GM19193 (cell line): ENCODE measurements around the gene C12orf76.

ENCODE experiments used
- POLR2A ChIP-seq: IDR thresholded peaks from 4 replicates; pipeline ENCODE4 v1.6.1; 2011; ENCODE audit not compliant: insufficient read depth, insufficient read length; ENCODE audit errors: extremely low read depth

C12orf76 gene, protein sequence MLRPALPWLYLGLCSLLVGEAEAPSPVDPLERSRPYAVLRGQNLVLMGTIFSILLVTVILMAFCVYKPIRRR

DNA sequence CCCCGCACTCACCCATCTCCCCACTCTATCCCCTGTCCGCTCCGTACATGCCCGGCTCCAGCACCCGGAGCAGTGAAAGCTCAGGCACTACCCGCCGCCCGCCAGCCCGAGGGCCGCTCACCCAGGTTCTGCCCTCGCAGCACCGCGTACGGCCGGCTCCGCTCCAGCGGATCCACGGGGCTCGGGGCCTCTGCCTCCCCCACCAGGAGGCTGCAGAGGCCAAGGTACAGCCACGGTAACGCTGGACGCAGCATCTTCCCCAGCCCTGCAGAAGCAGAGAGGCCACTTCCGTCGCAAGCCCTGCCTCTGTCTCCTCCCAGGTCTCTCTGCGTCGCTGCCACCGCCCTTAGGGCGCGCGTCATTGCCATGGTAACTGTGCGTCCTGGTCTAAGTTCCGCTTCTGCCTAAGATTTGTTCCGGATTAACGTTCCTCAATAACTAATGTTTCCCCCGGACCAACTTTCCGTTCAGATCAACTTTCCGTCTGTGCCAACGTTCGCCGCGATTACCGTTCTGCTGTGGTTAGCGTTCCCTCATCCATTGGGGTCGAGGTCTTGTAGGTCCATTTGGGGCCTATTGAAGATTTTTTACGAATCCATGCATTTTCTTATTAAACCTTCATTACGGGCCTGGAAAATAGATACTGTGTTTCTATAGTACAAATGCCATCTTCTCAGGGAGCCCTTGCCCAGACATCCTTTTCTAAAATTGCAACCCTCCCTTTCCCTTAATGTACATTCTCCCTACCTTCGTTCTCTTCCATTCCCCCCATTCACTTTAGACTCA lies at the start of gene C12orf76:
C12orf76 (minus strand) TSS at position 281 of the 786 bp plus-strand sequence; CDS start at position 254, 27 bp downstream.
- peak; percentile 89 for TF ChIP-seq POLR2A

DNA sequence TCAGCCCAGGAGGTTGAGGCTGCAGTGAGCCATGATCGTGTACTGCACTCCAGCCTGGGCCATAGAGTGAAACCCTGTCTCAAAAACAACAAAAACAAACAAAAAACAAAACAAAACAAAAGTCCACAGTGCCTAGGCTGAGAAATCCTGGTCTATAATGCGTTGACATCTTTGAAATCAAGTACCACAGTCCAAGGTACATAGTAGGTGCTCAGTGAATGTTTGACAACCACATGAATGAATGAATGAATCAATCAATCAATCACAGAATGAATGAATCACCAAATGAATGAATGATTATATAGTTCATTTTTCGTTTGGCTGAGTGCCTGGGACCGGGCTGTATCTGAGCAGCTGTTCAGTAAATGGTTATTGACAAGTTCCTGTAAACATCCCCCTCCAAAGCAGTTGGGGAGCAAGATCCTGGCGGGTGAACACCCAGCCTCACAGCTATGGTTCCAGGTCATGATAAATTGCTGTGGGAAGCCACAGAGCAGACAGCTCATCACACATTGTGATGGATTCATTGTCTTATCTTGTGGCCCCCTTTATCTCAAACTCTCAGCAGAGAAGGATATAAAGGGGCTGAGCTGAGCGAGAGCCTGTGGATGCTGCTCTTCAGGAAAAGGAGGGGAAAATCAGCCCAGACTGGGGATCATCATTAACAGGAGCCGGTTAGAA lies 45.4 kb upstream of the C12orf76 start:
- TF ChIP-seq POLR2A: no peak

DNA sequence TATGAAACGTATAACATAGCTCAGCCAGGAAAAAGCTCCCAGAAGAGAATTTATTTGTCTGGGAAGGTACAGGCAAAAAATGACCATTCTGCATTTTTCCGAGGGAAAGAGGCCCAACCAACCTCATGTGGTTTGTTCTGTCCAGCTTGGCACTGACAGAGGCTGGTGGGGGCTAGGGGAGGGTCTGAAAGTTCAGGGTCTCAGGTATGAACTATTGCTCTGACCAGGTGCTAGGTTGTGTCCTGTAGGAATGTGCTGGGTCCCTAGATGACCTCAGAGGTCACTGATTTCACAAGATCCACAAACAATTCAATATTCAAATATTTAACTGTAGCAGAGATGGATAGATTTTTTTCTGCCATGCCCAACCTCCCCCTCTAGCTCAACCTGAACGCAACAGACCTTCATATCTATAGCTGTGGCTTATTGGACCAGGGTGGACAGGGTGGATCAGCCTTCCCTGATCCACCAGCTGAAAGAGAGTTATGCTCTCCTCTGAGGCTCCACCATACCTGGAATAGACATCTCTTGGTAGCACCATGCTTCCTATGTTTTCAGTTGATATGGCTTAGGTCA lies 42.9 kb upstream of the C12orf76 start:
- TF ChIP-seq POLR2A: no peak

DNA sequence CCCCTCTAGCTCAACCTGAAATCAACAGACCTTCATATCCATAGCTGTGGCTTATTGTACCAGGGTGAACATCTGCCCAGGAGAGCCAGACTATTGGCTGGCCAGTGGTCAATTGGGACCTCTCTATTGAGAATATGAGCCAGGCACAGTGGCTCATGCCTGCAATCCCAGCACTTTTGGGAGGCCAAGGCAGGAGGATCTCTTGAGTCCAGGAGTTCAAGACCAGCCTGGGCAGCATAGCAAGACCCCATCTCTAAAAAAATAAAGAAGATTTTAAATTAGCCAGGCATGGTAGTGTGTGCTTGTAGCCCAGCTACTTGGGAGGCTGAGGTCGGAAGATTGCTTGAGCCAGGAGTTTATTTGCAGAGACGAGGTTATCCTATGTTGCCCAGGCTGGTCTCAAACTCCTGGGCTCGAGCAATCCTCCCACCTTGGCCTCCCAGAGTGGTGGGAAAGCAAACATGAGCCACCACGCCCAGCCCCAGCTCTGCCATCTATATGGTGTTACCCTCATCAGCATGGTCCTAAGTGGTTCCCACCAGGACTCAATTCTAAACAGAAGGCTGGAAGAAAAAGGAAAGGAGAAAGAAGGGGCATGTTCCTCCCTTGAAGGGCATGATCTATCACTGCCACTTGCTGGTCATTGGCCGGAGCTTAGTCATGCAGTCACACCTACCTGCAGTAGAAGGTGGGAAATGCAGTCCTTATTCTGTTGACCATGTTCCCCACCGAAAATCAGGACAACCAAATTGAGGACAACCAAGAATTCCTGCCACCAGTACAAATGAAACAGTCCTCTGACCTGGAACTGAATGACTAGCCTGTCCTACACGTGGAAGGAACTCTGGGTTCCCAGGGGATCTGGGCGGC lies 42.2 kb upstream of the C12orf76 start:
- TF ChIP-seq POLR2A: no peak

DNA sequence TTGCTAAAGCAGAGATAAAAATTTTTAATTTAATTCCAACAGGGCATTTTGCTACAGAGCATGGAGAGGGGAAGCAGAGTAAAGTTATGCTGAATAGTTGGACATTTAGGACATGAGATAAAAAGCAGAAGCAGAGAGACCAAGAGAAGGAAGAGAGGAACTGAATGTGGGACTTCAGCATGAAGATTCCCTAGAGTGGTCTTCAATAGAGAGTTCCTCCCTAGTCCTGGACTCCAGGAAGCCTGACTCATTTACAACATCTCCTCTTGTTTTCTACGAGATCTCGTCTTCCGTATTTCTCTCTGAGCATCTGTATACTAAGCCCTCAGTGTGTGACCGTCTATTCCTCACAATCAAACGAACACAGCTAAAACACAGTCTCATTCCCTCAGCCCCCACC lies 40.6 kb upstream of the C12orf76 start:
- no peak for TF ChIP-seq POLR2A

DNA sequence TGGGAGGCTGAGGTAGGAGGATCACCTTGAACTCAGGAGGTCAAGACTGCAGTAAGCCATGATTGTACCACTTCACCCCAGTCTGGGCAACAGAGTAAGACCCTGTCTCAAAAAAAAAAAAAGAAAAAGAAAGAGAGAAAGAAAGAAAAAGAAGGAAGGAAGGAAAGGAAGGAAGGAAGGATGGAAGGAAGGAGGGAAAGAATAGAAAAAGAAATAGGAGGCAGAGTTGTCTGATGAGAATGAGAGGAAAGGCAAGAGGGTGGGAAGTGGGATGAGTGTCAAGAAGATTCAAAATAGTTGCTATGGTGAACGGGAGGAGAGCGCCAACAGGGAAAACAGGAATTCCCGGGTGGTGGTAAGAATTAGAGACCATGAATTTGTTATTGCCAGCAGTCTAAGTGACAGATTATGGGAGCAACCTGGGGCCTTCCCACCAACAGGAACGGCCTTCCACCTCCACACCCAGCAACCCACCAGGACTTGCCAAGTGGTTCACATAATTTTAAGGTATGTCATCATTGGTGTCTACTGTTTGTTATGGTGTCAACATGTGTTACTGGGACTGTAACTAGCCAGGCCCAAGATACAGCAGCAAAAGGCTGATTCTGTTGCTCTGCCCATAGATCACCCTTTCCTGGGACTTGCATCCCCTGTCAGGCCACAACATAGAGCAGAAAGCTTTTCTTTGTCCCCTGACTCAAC lies 36.1 kb upstream of the C12orf76 start:
- no peak for TF ChIP-seq POLR2A

DNA sequence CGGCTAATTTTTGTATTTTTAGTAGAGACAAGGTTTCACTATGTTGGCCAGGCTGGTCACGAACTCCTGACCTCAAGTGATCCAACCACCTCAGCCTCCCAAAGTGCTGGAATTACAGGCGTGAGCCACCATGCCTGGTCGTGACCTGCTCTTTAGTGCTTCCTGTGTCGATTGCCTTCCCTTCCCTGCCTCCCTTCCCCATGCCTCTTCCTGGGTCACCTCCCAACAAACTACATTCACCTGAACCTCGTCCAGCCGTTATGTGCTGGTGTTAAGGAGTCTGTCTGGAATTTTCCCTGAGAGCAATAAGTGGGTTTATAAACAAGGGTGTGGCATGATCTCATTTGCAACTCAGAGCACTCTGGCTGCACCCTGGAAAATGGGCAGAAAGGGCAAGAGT lies 32.1 kb upstream of the C12orf76 start:
- no peak for TF ChIP-seq POLR2A

DNA sequence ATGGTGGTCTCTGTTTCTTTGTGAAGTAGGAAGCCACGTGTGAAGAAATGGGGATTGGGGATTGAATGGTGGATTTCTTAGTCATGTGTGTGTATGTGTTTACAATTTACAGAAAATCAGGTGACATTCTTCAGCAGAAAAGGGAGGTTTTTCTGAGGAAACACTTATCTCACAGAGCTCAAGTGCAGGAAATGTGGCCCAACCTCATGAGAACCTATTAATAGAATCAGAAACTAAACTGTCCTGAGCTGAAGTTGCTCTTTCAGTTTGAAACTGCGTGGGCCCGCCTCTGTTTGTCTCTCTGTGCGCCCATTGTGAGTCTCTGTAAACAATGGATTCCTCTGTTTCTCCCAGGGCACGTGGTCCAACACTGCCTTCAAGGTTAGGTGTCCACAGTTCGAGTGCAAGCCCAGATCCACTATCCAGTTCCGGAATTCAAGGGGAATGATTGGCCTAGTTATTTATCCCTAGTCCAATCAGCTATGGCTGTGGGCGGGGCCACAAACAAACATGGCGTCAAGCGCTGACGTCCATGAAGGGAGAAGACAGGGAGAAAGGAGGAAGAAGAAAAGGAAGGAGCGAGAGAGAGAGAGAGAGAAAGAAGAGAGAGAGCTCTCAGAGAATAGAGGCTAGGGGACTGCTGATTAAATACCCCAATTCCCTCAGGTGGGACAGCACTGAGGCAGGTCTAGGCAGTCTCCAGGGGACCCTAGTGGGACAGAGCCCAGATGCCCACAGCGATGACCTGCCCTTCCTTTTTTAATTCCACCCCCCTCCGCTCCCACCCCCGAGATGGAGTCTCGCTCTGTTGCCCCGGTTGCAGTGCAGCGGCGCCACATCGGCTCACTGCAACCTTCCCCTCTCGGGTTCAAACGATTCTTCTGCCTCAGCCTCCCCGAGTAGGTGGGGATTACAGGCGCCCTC lies 31.4 kb upstream of the C12orf76 start:
- TF ChIP-seq POLR2A: peak; percentile 61

DNA sequence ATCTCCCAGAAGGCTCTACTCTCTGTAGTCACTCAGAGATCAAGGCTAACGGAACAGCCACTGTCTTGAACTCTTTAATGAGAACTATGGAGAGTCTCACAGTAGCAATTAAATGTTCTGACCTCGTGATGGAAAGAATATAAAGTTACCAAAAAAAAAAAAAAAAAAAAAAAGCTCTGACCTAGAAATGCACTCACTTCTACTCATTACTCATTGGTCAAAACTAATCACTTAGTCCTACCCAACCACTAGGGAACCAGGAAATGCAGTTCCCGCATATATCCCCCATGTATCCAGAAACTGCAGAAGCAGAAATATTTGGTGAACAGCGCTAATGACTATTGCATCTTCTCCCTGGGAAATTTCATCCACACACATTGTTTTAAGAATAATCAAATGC lies 29.5 kb upstream of the C12orf76 start:
- TF ChIP-seq POLR2A: no peak

DNA sequence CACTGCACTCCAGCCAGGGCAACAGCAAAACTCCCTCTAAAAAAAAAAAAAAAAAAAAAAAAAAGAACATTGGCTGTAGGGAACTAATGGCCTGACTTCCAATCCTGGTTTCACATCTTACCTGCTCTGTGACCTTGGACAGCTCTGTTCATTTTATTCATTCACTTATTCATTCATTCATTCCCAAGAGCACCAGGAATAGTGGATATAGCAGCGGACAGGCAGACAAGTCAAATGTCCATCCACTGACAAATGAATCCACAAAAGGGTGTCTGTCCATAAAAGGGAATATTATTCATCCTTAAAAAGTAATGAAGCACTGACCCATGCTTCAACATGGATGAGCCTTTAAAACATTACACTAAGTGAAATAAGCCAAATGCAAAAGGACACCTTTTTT lies 27.6 kb upstream of the C12orf76 start:
- no peak for TF ChIP-seq POLR2A

DNA sequence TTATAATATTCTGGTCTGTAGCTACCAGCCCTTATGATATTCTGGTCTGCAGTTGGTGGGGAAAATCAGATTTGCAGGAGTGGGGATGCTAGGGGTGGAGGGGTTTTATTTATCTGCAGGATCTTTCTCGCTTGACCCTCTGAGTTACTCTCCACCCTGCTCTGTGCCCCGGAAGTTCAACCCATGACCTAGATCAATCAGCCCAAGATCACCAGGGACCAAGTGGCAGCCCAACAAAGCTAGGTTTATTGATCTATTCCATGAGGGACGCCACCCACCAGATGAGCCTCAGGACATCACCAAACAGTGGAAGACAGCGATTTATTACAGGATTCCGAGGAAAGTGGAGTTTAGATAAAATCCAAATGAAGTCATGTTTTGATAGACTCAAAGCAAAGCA lies 25.8 kb upstream of the C12orf76 start:
- TF ChIP-seq POLR2A: no peak

DNA sequence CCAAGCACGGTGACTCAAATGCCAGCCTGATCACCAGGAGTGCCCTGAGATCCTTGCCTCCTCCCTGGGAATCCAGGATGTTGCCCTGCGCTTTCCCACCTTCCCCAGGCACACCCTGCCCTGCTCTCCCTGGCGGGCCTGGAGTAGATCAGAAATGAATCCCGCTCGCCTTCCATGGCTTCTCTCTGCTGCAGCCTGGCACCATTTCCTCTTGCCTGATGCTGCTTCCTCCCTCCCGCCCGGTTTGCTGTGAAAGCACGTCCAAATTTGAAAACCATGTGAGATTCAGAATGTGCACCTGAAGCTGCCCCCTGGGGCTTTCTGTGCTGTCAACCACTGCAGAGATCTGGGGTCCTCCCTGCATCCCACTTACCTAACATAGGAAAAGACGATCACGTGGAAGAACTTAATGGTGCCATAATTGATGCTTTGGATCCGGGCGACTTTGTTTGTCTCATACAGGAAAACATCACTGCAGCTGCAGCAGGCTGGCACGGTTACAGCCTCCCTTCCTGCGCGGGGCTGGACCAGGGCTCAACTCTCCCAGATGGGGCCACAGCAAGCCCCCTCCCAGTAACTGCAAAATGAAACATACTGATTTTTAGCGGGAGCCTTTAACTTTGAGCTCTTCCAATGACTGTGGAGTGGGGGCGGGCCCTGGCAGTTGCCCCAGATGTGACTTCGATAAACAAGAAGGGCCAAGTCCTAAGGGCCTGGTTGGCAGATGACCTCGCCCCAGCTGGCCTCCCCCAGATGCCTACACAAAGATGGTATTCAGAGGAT lies 24.9 kb upstream of the C12orf76 start:
- no peak for TF ChIP-seq POLR2A
